Thyroid gland (tissue), 4 donors: Measurements from ENCODE around the gene SLC22A12. TPM values are rescaled to one million over a fixed set of nuclear protein-coding genes. Genes with fewer than 3 reads are reported as not detected.

Source experiments
- DNase-seq, 2 donors: peaks; one replicate each; pipeline ENCODE4 v3.0.0-alpha.2; 2019
- H3K27ac ChIP-seq, 3 donors: fragments of 200-600 bp; sonication (generic); 1 replicate in 2 of 3; 2 replicates in 1 of 3; pipeline ENCODE4 v1.5.1; 2016 to 2019; ENCODE audit warnings: mild to moderate bottlenecking in 1 of 3, moderate library complexity in 1 of 3
- H3K27me3 ChIP-seq: fragments of 200-600 bp; sonication (generic); one replicate; pipeline ENCODE4 v1.5.1; 2019
- H3K36me3 ChIP-seq, 2 donors: fragments of 200-600 bp; sonication (generic); one replicate each; pipeline ENCODE4 v1.5.1; 2016 to 2019
- H3K4me1 ChIP-seq, 2 donors: fragments of 200-600 bp; sonication (generic); one replicate each; pipeline ENCODE4 v1.5.1; 2017 to 2019
- H3K4me3 ChIP-seq, 3 donors: fragments of 200-600 bp; sonication (generic); replicated peaks in 1 of 3; 1 replicate in 2 of 3; 2 replicates in 1 of 3; pipeline ENCODE4 v1.5.1; 2016; ENCODE audit warnings: mild to moderate bottlenecking in 1 of 3
- H3K9me3 ChIP-seq: fragments of 200-600 bp; sonication (generic); one replicate; pipeline ENCODE4 v1.5.1; 2017
- POLR2A ChIP-seq, 2 donors: fragments of 450-650 bp; IDR thresholded peaks; one replicate each; pipeline ENCODE4 v1.6.1; 2017; ENCODE audit warnings: antibody characterized with exemption in 2 of 2, mild to moderate bottlenecking in 2 of 2, moderate library complexity in 1 of 2
- WGBS, 2 donors: methylation state at CpG; one replicate each; pipeline ENCODE4 v1.1.5; 2017; 5-methylcytosine and 5-hydroxymethylcytosine counted together
- intact Hi-C: fragments of 100-400 bp; cut with DNase I; formaldehyde crosslinking; loops from one replicate; pipeline ENCODE4 v1.15.1; 2023
- total RNA-seq, 4 donors: library from RNA; depleted of rRNA; stranded (reverse); fragments of >200 nt; gene quantifications; one replicate each; pipeline ENCODE4 v1.2.3, GENCODE V29; 2016
- TF ChIP-seq, protein P1 (sequence below), 6 experiments: fragments of 200-600 bp in 3 of 6; fragments of 450-650 bp in 3 of 6; sonication (generic) in 3 of 6; IDR thresholded peaks; one replicate each; pipeline ENCODE4 v1.5.1; 2016 to 2019; ENCODE audit warnings: antibody characterized with exemption in 6 of 6, mild to moderate bottlenecking in 2 of 6, inconsistent platforms in 1 of 6, moderate library complexity in 1 of 6

Gene SLC22A12
- total RNA-seq, 4 donors from 2014 or later = not detected

DNA sequence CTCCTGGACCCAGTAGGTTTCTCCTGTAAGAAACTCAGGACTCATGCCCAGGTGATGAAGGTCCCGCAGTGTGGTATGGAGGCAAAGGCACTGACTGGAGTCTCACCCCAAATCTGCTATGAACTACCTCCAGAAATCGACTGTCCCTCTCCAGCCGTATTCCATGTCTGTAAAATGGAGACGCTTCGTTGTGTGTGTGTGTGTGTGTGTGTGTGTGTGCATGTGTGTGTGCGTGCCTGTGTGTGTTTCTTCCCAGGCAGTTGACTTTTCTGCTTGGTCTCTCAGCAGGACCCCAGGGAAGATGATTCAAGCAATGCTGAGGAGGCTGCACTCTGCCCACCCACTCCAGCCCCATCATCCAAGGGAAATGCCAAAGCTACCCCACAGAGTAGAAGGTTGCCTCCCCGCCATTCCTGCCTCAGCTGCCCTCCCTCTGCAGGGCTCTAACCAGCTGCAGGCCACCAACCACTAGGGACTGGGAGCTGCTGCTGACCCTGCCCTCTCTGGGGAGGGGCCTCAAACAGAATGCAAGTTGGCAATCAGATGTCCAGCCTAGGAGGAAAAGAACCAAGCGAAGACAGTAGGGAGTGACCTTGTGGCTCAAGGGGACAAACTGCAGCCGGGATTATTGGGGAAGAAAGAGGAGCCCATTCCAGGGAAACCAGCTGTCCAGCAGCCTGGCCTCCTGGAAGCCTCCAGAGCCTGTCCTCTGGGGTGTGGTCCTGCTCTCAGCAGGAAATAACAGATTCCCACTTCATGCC, 56.2 kb downstream of the SLC22A12 start:
- DNase-seq = no peak
- Histone ChIP-seq H3K27me3 (peaks cover 4% of the 10 kb centered on the region), H3K4me1 (peaks cover 0 to 16% of the 10 kb centered on the region in 2 donors), H3K27ac (no peak overlapping the region), H3K9me3 (no peaks in the 10 kb centered on the region), H3K36me3 (no peaks in the 10 kb centered on the region), H3K4me3 (no peak overlapping the region)
- WGBS, 2 donors = 86 to 88% methylated on average over 8 to 9 of the region's 9 CpGs
- intact Hi-C loops = no loop called here
- TF ChIP-seq POLR2A (IDR thresholded peaks at IDR 0.05) = no peak

DNA sequence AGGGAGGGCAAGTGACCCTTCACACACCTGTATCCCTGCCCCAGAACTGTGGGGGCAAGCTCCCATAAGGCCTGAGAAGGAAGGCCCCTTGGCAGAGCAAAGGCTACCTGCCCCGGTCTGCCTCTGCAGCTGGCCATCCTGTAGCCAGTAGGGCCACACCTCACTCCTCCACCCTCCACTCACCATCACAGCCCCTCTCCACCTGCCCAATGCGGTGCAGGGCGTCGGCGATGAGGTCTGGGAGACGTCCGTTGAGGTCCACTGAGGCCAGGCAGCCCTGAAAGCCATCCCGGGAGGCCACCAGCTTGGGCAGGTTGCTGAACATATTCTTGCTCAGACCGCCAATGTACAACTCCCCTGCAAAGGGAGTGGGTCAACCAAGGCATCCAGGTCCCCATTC, 57.5 kb downstream of the SLC22A12 start:
- Histone ChIP-seq H3K27ac (no peak overlapping the region), H3K4me1 (peaks cover 0 to 8% of the 10 kb centered on the region in 2 donors), H3K27me3 (no peaks in the 10 kb centered on the region), H3K9me3 (no peaks in the 10 kb centered on the region), H3K36me3 (no peaks in the 10 kb centered on the region), H3K4me3 (no peak overlapping the region)
- TF ChIP-seq, protein P1, sequence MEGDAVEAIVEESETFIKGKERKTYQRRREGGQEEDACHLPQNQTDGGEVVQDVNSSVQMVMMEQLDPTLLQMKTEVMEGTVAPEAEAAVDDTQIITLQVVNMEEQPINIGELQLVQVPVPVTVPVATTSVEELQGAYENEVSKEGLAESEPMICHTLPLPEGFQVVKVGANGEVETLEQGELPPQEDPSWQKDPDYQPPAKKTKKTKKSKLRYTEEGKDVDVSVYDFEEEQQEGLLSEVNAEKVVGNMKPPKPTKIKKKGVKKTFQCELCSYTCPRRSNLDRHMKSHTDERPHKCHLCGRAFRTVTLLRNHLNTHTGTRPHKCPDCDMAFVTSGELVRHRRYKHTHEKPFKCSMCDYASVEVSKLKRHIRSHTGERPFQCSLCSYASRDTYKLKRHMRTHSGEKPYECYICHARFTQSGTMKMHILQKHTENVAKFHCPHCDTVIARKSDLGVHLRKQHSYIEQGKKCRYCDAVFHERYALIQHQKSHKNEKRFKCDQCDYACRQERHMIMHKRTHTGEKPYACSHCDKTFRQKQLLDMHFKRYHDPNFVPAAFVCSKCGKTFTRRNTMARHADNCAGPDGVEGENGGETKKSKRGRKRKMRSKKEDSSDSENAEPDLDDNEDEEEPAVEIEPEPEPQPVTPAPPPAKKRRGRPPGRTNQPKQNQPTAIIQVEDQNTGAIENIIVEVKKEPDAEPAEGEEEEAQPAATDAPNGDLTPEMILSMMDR (IDR thresholded peaks at IDR 0.05) = no peak
- TF ChIP-seq POLR2A (IDR thresholded peaks at IDR 0.05) = no peak
- intact Hi-C loops = no loop called here
- no peak for DNase-seq
- WGBS, 2 donors = 89 to 96% methylated on average over 9 of the region's 9 CpGs

DNA sequence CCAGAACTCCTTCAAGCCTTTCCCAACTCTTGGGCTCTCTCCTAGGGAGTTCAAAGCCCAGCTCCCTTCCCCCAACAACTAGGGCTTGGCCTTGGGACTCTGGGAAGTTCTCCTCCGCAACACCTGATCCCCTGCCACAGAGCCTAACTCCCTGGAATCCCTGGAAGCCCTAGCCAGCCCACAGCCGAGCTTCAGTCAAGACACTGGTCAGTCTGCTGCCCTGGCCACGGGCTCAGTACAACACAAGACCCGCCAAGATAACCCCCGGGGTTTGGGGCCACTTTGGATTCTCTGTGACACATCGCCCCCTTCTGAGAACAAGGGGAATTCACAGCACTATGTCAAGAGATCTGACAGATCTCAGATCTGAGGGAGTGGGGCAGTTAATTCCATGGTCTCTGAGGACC, 58.3 kb downstream of the SLC22A12 start:
- 35 to 37% methylated on average over 5 to 6 of the region's 6 CpGs for WGBS, 2 donors
- intact Hi-C loops = no loop called here

DNA sequence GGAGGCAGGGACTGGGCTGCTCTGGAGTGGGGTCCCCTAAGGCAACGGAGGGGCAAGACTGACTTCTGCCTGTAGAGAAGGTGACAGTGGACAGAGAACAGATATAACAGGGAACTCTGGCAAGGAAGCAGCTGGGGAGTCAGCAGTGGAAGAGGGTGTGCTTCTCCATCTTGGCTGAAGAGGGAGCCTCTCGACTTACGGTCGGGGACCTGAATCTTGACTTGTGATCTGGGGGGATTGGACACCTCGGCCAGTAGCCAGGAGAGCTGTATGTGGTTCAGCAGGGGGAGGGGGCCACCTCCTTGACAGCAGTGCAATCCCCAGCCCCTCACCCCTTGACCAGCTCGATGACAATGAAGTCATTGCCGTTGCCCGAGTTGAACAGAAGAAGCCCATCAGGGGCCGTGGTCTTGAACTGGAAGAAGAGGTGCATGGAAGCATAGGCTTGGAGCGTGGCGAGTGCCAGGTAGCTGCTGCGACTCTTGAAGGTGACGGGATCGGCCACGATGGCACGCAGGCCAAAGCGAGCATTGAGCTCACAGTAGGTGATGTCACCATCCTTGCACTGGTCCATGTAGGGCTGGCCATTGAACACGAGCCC, 60.0 kb downstream of the SLC22A12 start:
- TF ChIP-seq POLR2A (IDR thresholded peaks at IDR 0.05) = no peak
- TF ChIP-seq, protein P1 (IDR thresholded peaks at IDR 0.05) = peak in 3 of 6 experiments; percentile 7 to 35 (median 25)
- Histone ChIP-seq H3K4me3 (no peak overlapping the region), H3K4me1 (no peaks in the 10 kb centered on the region), H3K27ac (no peak overlapping the region), H3K27me3 (no peaks in the 10 kb centered on the region), H3K36me3 (no peaks in the 10 kb centered on the region), H3K9me3 (no peaks in the 10 kb centered on the region)
- DNase-seq = no peak
- intact Hi-C loops = no loop called here
- WGBS, 2 donors = 61 to 64% methylated on average over 17 to 18 of the region's 18 CpGs

More for the DNA sequence above, 58.3 kb downstream of the SLC22A12 start:
- TF ChIP-seq, protein P1 (IDR thresholded peaks at IDR 0.05) = peak in 5 of 6 experiments; percentile 11 to 66 (median 51)
- no peak for TF ChIP-seq POLR2A (IDR thresholded peaks at IDR 0.05)
- H3K27ac ChIP-seq = no peak overlapping the region
- no peak overlapping the region for H3K4me3 ChIP-seq
- no peaks in the 10 kb centered on the region for H3K27me3 ChIP-seq
- H3K4me1 ChIP-seq = peaks cover 0 to under 1% of the 10 kb centered on the region in 2 donors
- H3K36me3 ChIP-seq = no peaks in the 10 kb centered on the region
- peak in 1 of 2 donors; percentile 38 for DNase-seq
- no peaks in the 10 kb centered on the region for H3K9me3 ChIP-seq

Other genes with a start within 250 kb of the SLC22A12 start
- 10 to 100 TPM; 19.2 to 44.9 (median 21.8) TPM for gene RPS6KA4, start 232.1 kb upstream of the SLC22A12 start, total RNA-seq
- gene SLC22A11, start 35.3 kb upstream of the SLC22A12 start, total RNA-seq = not detected
- gene NRXN2, start 132.0 kb downstream of the SLC22A12 start, total RNA-seq = 10 to 100 TPM in 1 of 4 donors, 1 to 10 TPM in 3; 2.0 to 12.3 (median 4.8) TPM
- gene RASGRP2, start 152.9 kb downstream of the SLC22A12 start, total RNA-seq = 1 to 10 TPM; 2.8 to 8.9 (median 6.6) TPM
- 10 to 100 TPM in 1 of 4 donors, 1 to 10 TPM in 3; 4.3 to 14.8 (median 6.7) TPM for gene PYGM, start 168.8 kb downstream of the SLC22A12 start, total RNA-seq
- 100 to 1,000 TPM; 171 to 419 (median 297) TPM for gene SF1, start 187.3 kb downstream of the SLC22A12 start, total RNA-seq
- 10 to 100 TPM; 35.5 to 77.8 (median 37.5) TPM for gene MAP4K2, start 212.0 kb downstream of the SLC22A12 start, total RNA-seq
- 10 to 100 TPM; 23.5 to 31.5 (median 25.1) TPM for gene MEN1, start 219.3 kb downstream of the SLC22A12 start, total RNA-seq